ENCODE results near the gene CAMKMT.

CAMKMT gene

DNA sequence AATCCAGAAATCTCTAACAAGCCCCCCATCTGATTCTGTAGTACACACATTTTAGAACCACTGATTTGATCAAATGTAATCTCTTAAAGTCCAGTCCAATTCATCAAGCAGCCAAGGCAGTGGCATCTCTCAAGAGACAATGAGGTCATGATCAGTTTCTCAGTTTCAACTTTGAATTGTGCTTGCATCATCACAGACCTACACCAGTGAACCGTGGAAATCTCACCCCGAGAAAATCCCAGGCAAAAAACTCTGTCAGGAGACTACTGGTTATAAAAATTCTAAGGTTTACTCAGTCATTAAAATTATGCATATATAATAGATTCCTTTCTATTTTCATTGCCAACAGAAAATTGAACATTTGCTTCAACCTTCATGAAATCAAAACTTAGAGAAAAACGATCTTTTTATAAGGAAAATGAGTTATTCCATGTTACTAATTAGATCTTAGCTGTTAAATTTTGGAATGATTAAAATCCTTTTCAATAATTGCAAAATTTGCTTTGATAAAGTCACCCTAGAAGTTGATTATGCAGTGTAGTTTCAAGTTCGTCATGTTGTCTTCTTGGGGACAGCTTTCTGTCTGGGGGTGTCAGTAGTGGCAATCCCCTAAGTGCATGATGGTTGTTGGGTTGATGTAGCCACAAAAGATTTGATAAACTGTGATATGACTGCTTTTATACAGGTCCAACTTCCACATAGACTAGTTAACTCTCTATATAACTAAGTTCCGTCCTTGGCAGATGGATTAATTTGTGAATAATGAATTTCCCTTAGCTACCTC is 235.0 kb downstream of the CAMKMT start:
- H3K27me3 ChIP-seq (ENCODE audit: control insufficient read depth, insufficient read depth, low read length): no peaks in the 10 kb centered on the region
- H3K4me3 ChIP-seq (ENCODE audit: low read length): no peak overlapping the region
- H3K9me3 ChIP-seq (ENCODE audit: control insufficient read depth, low read length): no peaks in the 10 kb centered on the region
- H3K36me3 ChIP-seq (ENCODE audit: control insufficient read depth, insufficient read depth, low read length): no peaks in the 10 kb centered on the region
- no peak overlapping the region for H3K9ac ChIP-seq (ENCODE audit: low read length)
- H3K4me1 ChIP-seq (ENCODE audit: control insufficient read depth, insufficient read depth, low read length): no peaks in the 10 kb centered on the region

DNA sequence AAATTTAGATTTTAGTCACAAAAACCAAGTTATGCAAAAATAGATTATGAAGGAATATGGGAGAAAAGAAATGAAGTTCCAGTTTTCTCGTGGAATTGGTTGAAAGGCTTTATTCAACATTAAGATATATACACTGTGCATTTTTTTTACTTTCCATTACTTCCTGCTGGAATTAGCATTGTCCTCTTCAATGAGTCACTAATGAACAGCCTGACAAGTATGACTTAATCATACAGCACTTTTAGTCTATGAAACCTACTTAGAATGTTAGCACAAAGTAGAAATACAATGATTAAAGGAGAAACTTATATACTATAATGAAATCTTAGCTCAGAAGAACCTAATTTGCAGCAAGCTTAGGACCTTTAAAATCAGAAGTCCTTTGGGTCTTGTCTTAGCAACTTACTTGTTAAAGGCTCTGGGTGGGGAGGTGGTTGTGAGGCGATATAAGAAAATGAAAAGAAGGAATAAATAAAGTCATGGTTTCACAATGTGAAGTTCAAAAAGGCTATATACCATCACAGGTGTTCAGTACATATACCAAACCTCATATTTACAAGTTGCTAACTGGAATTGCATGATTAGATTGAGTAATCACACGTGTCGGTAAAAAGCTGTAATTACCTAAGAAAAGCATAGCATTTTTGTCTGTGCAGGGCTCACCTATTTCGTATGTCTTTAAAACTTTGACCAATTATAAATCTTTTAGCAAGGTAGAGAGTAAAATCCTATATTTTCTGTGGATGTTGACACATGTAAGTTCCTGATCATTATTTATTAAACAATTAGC is 236.8 kb downstream of the CAMKMT start:
- no peaks in the 10 kb centered on the region for H3K36me3 ChIP-seq (ENCODE audit: control insufficient read depth, insufficient read depth, low read length)
- no peaks in the 10 kb centered on the region for H3K9me3 ChIP-seq (ENCODE audit: control insufficient read depth, low read length)
- H3K4me3 ChIP-seq (ENCODE audit: low read length): no peak overlapping the region
- no peaks in the 10 kb centered on the region for H3K4me1 ChIP-seq (ENCODE audit: control insufficient read depth, insufficient read depth, low read length)
- H3K9ac ChIP-seq (ENCODE audit: low read length): no peak overlapping the region
- H3K27me3 ChIP-seq (ENCODE audit: control insufficient read depth, insufficient read depth, low read length): no peaks in the 10 kb centered on the region

GRCh38 chr2:44599130-44599529 is 237.4 kb downstream of the CAMKMT start:
- Histone ChIP-seq H3K27me3 (ENCODE audit: control insufficient read depth, insufficient read depth, low read length) (no peaks in the 10 kb centered on the region), H3K36me3 (ENCODE audit: control insufficient read depth, insufficient read depth, low read length) (no peaks in the 10 kb centered on the region), H3K4me3 (ENCODE audit: low read length) (no peak overlapping the region), H3K4me1 (ENCODE audit: control insufficient read depth, insufficient read depth, low read length) (no peaks in the 10 kb centered on the region), H3K9me3 (ENCODE audit: control insufficient read depth, low read length) (no peaks in the 10 kb centered on the region), H3K9ac (ENCODE audit: low read length) (no peak overlapping the region)

DNA sequence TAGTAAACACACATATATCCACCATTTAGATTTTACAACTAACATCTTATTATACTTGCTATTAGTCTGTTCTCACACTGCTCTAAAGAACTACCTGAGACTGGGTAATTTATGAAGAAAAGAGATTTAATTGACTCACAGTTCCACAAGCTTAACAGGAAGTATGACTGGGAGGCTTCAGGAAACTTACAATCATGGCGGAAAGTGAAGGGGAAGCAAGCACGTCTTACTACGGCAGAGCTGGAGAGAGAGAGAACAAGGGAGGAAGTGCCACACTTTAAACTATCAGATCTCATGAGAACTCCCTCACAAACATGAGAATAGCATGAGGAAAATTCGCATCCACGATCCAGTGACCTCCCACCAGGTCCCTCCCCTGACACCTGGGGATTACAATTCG is 240.7 kb downstream of the CAMKMT start:
- Histone ChIP-seq H3K4me1 (ENCODE audit: control insufficient read depth, insufficient read depth, low read length) (no peaks in the 10 kb centered on the region), H3K9me3 (ENCODE audit: control insufficient read depth, low read length) (no peaks in the 10 kb centered on the region), H3K9ac (ENCODE audit: low read length) (no peak overlapping the region), H3K27me3 (ENCODE audit: control insufficient read depth, insufficient read depth, low read length) (no peaks in the 10 kb centered on the region), H3K4me3 (ENCODE audit: low read length) (no peak overlapping the region), H3K36me3 (ENCODE audit: control insufficient read depth, insufficient read depth, low read length) (no peaks in the 10 kb centered on the region)

DNA sequence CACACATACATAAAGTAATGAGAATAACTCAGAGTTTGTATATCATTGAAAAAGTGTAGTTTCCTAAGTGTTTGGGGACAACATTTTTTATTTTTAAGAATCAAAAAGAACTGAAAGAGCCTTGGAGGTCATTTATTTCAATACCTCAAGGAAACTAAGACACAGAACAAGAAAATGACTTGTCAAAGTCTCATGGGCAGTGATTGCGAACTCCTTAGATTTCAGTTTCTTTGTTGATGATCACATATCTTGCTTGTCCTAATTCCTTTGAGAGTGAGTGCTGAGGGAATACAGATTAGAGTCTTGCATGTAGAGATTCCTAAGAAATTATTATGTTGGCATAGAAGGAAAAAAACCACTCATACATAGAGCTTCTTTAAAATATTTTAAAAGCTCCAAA is 243.8 kb downstream of the CAMKMT start:
- no peaks in the 10 kb centered on the region for H3K4me1 ChIP-seq (ENCODE audit: control insufficient read depth, insufficient read depth, low read length)
- no peaks in the 10 kb centered on the region for H3K36me3 ChIP-seq (ENCODE audit: control insufficient read depth, insufficient read depth, low read length)
- no peaks in the 10 kb centered on the region for H3K27me3 ChIP-seq (ENCODE audit: control insufficient read depth, insufficient read depth, low read length)
- H3K4me3 ChIP-seq (ENCODE audit: low read length): no peak overlapping the region
- no peak overlapping the region for H3K9ac ChIP-seq (ENCODE audit: low read length)
- no peaks in the 10 kb centered on the region for H3K9me3 ChIP-seq (ENCODE audit: control insufficient read depth, low read length)

DNA sequence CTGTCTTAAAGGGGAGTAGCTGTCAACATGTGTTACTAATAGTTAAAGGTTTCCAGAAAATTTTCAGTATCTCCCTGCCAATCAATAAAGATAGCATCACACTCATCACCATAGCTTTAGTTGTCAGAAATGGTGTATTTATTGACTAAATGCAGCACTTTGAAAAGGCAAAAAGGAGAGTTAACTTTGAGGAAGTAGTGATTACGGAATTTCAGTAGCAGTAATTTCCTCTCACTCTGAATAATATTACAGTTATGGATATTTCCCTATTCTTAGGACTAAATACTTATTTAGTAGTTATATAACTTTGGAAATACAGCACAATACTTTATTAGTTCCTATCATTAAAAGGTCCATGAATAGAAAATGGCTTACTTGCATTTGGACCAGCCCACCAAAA is 250.5 kb downstream of the CAMKMT start:
- Histone ChIP-seq H3K9me3 (ENCODE audit: control insufficient read depth, low read length) (no peaks in the 10 kb centered on the region), H3K27me3 (ENCODE audit: control insufficient read depth, insufficient read depth, low read length) (no peaks in the 10 kb centered on the region), H3K4me1 (ENCODE audit: control insufficient read depth, insufficient read depth, low read length) (no peaks in the 10 kb centered on the region), H3K36me3 (ENCODE audit: control insufficient read depth, insufficient read depth, low read length) (no peaks in the 10 kb centered on the region), H3K9ac (ENCODE audit: low read length) (no peak overlapping the region), H3K4me3 (ENCODE audit: low read length) (no peak overlapping the region)

DNA sequence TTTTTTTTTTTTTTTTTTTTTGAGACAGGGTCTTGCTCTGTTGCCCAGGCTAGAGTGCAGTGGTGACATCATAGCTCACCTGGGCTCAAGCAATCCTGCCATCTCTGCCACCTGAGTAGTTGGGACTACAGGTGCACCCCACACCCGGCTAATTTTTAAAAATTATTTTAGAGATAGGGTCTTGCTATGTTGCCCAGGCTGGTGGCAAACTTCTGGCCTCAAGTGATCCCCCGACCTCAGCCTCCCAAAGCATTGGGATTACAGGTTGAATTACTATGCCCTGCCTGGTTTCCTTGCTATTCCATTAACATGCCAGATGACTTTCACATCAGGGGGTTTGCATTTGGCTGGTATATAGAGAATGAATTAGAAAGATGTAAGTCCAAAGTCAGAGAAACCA is 253.2 kb downstream of the CAMKMT start:
- no peaks in the 10 kb centered on the region for H3K36me3 ChIP-seq (ENCODE audit: control insufficient read depth, insufficient read depth, low read length)
- H3K9me3 ChIP-seq (ENCODE audit: control insufficient read depth, low read length): no peaks in the 10 kb centered on the region
- no peak overlapping the region for H3K9ac ChIP-seq (ENCODE audit: low read length)
- no peak overlapping the region for H3K4me3 ChIP-seq (ENCODE audit: low read length)
- H3K4me1 ChIP-seq (ENCODE audit: control insufficient read depth, insufficient read depth, low read length): no peaks in the 10 kb centered on the region
- no peaks in the 10 kb centered on the region for H3K27me3 ChIP-seq (ENCODE audit: control insufficient read depth, insufficient read depth, low read length)

DNA sequence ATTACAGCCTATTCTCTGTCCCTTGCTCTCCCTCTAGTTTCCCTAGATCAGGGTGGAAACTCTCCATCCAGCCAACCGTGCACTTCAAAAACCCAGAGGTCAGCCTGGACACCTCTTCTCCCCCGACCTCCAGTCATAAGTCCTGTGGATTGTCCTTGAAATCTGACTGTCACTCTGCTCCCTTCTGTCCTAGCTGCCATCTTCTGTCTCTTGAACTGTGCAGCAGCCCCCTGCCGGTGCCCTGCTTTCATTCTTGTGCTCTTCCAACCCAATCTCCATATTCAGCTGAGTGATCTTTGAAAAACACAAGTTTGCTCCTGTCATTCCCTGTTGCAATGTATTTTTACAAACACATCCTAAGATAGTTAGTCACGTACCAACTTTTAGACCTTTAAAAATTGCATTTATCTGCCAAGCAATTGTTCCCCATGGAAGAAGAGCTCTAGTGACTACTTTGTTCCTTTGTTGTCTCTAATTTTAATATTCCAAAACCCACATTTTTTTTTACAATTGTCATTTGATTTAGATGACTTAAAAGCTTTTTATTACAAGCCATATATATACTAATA is 254.3 kb downstream of the CAMKMT start:
- H3K4me1 ChIP-seq (ENCODE audit: control insufficient read depth, insufficient read depth, low read length): no peaks in the 10 kb centered on the region
- no peak overlapping the region for H3K4me3 ChIP-seq (ENCODE audit: low read length)
- H3K9me3 ChIP-seq (ENCODE audit: control insufficient read depth, low read length): no peaks in the 10 kb centered on the region
- no peaks in the 10 kb centered on the region for H3K36me3 ChIP-seq (ENCODE audit: control insufficient read depth, insufficient read depth, low read length)
- H3K27me3 ChIP-seq (ENCODE audit: control insufficient read depth, insufficient read depth, low read length): no peaks in the 10 kb centered on the region
- no peak overlapping the region for H3K9ac ChIP-seq (ENCODE audit: low read length)

DNA sequence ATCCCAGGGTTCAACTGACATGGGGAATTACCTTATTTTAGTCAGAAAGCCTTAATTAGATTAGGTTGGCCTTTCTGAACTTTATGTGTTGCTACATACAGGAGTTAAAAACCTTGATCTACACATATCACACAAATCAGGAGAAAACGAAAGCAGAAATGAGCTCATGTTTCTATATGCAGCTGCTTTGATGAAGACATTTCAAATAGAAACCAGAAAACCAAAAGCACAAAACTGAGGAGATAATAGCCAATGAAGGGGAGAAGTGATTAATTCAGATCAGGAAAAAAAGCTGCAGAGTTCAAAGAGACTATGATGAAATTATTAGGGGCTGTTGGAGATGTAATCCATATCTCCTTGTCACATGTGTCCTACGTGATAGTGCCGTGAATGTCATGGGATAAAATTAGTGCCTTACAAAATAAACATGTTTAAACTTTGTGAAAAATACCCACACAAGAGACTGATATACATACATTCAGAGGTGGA is 255.0 kb downstream of the CAMKMT start:
- H3K4me1 ChIP-seq (ENCODE audit: control insufficient read depth, insufficient read depth, low read length): no peaks in the 10 kb centered on the region
- no peaks in the 10 kb centered on the region for H3K36me3 ChIP-seq (ENCODE audit: control insufficient read depth, insufficient read depth, low read length)
- no peaks in the 10 kb centered on the region for H3K9me3 ChIP-seq (ENCODE audit: control insufficient read depth, low read length)
- no peak overlapping the region for H3K9ac ChIP-seq (ENCODE audit: low read length)
- no peaks in the 10 kb centered on the region for H3K27me3 ChIP-seq (ENCODE audit: control insufficient read depth, insufficient read depth, low read length)
- no peak overlapping the region for H3K4me3 ChIP-seq (ENCODE audit: low read length)

DNA sequence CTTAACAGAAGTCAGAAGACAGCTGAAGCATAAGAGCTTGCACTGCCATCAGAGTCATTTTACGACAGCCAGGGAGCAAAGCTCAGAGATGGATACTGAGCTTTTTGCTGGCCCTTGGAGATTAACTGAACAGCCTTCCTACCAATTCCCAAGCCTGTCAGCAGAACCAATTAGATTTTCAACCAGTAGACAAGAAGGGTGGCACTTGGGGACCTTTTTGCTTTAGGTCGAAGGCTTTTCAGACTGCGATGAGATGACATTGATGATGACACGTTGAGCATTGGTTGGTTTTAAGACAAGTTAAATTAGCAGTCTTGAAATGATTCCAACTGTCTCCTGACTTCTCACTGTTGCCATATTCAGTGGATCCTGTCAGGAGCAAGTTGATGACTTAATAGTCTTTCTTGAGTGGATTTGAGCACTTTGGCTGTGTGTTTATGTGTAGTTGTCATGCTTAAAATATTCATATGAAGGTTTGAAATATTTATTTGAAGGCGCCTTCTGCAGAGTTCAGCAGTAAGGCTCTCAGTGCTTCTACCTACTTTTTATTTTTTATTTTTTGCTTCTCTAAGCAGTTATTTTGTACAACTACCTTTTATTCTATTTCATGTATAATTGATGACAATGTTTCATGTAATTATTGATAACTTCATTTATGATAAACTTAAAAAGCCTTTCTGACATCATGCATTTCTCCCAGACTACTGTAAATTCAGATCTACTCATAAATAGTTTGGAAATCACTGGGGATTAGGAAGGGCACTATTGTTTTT is 256.7 kb downstream of the CAMKMT start:
- Histone ChIP-seq H3K27me3 (ENCODE audit: control insufficient read depth, insufficient read depth, low read length) (no peaks in the 10 kb centered on the region), H3K9me3 (ENCODE audit: control insufficient read depth, low read length) (no peaks in the 10 kb centered on the region), H3K4me3 (ENCODE audit: low read length) (no peak overlapping the region), H3K4me1 (ENCODE audit: control insufficient read depth, insufficient read depth, low read length) (no peaks in the 10 kb centered on the region), H3K9ac (ENCODE audit: low read length) (no peak overlapping the region), H3K36me3 (ENCODE audit: control insufficient read depth, insufficient read depth, low read length) (no peaks in the 10 kb centered on the region)

DNA sequence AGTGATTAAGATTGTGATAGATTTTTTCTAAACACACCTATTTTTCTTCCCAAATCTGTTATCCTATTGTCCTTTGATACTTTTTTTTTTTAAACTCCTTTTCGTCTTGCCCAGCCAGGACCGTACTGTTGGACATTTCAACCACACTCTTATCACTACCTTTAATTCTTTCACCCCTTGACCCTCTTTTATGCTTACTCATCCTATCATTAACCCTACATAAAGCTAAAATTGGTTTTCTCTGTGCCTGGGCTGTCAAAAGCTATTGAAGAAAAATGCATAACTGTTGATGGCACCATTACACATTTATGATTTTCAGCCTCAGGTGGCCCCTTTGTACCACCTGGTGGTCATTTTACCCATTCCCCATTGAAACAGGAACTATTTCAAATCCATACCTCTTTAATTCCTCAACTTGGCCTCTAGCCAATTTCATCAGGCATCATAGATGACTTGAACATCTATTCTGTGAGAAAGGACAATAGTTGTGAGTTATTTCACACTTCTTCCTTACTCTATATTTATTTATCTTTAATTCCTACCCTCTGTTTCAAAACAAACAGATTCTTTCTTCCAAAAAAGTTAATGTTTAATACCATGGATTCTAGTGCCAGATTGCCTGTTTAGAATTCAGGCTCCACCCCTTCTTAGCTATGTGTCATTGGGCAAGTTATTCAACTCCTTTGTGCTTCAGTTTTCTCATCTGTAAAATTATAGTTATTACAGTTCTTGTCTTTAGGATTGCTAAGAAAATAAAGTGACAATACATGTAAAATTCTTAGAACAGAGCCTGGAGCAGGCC is 258.6 kb downstream of the CAMKMT start:
- Histone ChIP-seq H3K4me1 (ENCODE audit: control insufficient read depth, insufficient read depth, low read length) (no peaks in the 10 kb centered on the region), H3K27me3 (ENCODE audit: control insufficient read depth, insufficient read depth, low read length) (no peaks in the 10 kb centered on the region), H3K36me3 (ENCODE audit: control insufficient read depth, insufficient read depth, low read length) (no peaks in the 10 kb centered on the region)

More for the DNA sequence above, 258.6 kb downstream of the CAMKMT start:
- no peak overlapping the region for H3K4me3 ChIP-seq (ENCODE audit: low read length)
- H3K9ac ChIP-seq (ENCODE audit: low read length): no peak overlapping the region
- H3K9me3 ChIP-seq (ENCODE audit: control insufficient read depth, low read length): no peaks in the 10 kb centered on the region

Data from mucosa of stomach (tissue), 1 donor.